H1 (cell line): ENCODE data around the gene RAB40A. TPM values are rescaled to one million over a fixed set of nuclear protein-coding genes. Genes with fewer than 3 reads are reported as not detected.

Experiments
- CTCF ChIA-PET: fragments of 300-600 bp; sonication (Branson Sonifier 250); formaldehyde crosslinking; loops from one replicate; lab custom pipeline; 2021; ENCODE audit not compliant: partially characterized antibody; lab: Charles Lee
- POLR2A ChIA-PET: fragments of 300-600 bp; sonication (Branson Sonifier 250); formaldehyde crosslinking; loops from one replicate; lab custom pipeline; 2021; ENCODE audit warnings: inconsistent platforms; ENCODE audit not compliant: partially characterized antibody; lab: Charles Lee
- DNase-seq, 2 experiments: peaks; one replicate each; pipeline versions ENCODE4 v3.0.0 to v3.0.0-alpha.2; 2010 to 2022; ENCODE audit warnings: low spot score in 2 of 2, low read depth in 1 of 2, mixed read lengths in 1 of 2
- FAIRE-seq: peaks from 2 replicates; lab custom pipeline; 2011; peaks lifted over from hg19 to GRCh38; lab: Jason Lieb, UNC
- H2AFZ ChIP-seq: 2 replicates; pipeline ENCODE4 v1.8.1; 2012; ENCODE audit warnings: low read length, inconsistent platforms
- H2AK5ac ChIP-seq: 2 replicates; pipeline ENCODE4 v1.6.1; 2013; ENCODE audit warnings: low read depth, low read length
- H2BK120ac ChIP-seq: replicated peaks from 2 replicates; pipeline ENCODE3; 2013; ENCODE audit warnings: low read depth, low read length, inconsistent platforms
- H2BK12ac ChIP-seq: 2 replicates; pipeline ENCODE4 v1.6.1; 2013; ENCODE audit warnings: low read depth, low read length
- H2BK15ac ChIP-seq: 2 replicates; pipeline ENCODE4 v1.6.1; 2013; ENCODE audit warnings: low read length
- H2BK20ac ChIP-seq: 2 replicates; pipeline ENCODE4 v1.6.1; 2013; ENCODE audit warnings: low read length
- H2BK5ac ChIP-seq: 2 replicates; pipeline ENCODE4 v1.6.1; 2013; ENCODE audit warnings: low read depth, low read length
- H3K14ac ChIP-seq: 2 replicates; pipeline ENCODE4 v1.6.1; 2013; ENCODE audit warnings: inconsistent platforms; ENCODE audit not compliant: insufficient read length
- H3K18ac ChIP-seq: 2 replicates; pipeline ENCODE4 v1.6.1; 2013; ENCODE audit warnings: low read length; ENCODE audit errors: extremely low read depth
- H3K23ac ChIP-seq: 2 replicates; pipeline ENCODE4 v1.6.1; 2013; ENCODE audit warnings: inconsistent platforms; ENCODE audit not compliant: insufficient read length
- H3K23me2 ChIP-seq: 2 replicates; pipeline ENCODE4 v1.6.1; 2013; ENCODE audit warnings: low read depth, low read length
- H3K27ac ChIP-seq: 2 replicates; pipeline ENCODE4 v1.6.1; 2011; ENCODE audit warnings: low read depth, low read length, inconsistent platforms
- H3K27me3 ChIP-seq, 4 experiments: replicated peaks in 1 of 4; 1 replicate in 1 of 4; 2 replicates in 3 of 4; pipeline versions ENCODE4 v1.6.1 to v1.8.1; 2011 to 2013; ENCODE audit warnings: low read length in 3 of 4, mild to moderate bottlenecking in 3 of 4, inconsistent platforms in 2 of 4, mixed read lengths in 2 of 4, moderate library complexity in 1 of 4; ENCODE audit not compliant: control insufficient read depth in 3 of 4, insufficient read depth in 3 of 4; ENCODE audit errors: extremely low read depth in 1 of 4
- H3K36me3 ChIP-seq, 4 experiments: 2 replicates each; pipeline versions ENCODE4 v1.6.1 to v1.8.1; 2011 to 2013; ENCODE audit warnings: mild to moderate bottlenecking in 4 of 4, low read length in 3 of 4, moderate library complexity in 2 of 4, control low read depth in 1 of 4, inconsistent platforms in 1 of 4; ENCODE audit not compliant: insufficient read depth in 4 of 4, control insufficient read depth in 2 of 4
- H3K4ac ChIP-seq: replicated peaks from 2 replicates; pipeline ENCODE3; 2013; ENCODE audit warnings: low read length, low read depth, mixed read lengths, inconsistent platforms; ENCODE audit not compliant: insufficient read length
- H3K4me1 ChIP-seq, 4 experiments: replicated peaks in 1 of 4; 1 replicate in 1 of 4; 2 replicates in 3 of 4; pipeline versions ENCODE4 v1.6.1 to v1.8.1; 2011 to 2013; ENCODE audit warnings: low read length in 3 of 4, inconsistent platforms in 2 of 4, mixed read lengths in 1 of 4; ENCODE audit not compliant: insufficient read depth in 4 of 4, control insufficient read depth in 3 of 4
- H3K4me2 ChIP-seq, 2 experiments: 2 replicates each; pipeline versions ENCODE4 v1.6.1 to v1.8.1; 2011 to 2013; ENCODE audit warnings: low read depth in 2 of 2, low read length in 2 of 2, control low read depth in 1 of 2, inconsistent platforms in 1 of 2, mild to moderate bottlenecking in 1 of 2; ENCODE audit not compliant: insufficient read depth in 1 of 2
- H3K4me3 ChIP-seq, 4 experiments: fragments of 200-600, 300-600 bp in 1 of 4; sonication (generic), shearing (Covaris generic), sonication (Bioruptor Twin) in 1 of 4; 2 replicates each; pipeline versions ENCODE4 v1.5.1 to v1.8.1; 2011 to 2016; ENCODE audit warnings: low read length in 4 of 4, low read depth in 3 of 4, control low read depth in 2 of 4, inconsistent platforms in 2 of 4, mild to moderate bottlenecking in 2 of 4, mixed read lengths in 1 of 4, moderate library complexity in 1 of 4; ENCODE audit not compliant: insufficient read depth in 2 of 4; ENCODE audit errors: extremely low read depth in 1 of 4
- H3K56ac ChIP-seq: replicated peaks from 2 replicates; pipeline ENCODE3; 2013; ENCODE audit warnings: low read depth, mild to moderate bottlenecking, mixed read lengths, low read length, inconsistent platforms; ENCODE audit not compliant: insufficient read length
- H3K79me1 ChIP-seq: 2 replicates; pipeline ENCODE4 v1.6.1; 2013; ENCODE audit warnings: low read depth, low read length, control low read depth
- H3K79me2 ChIP-seq, 2 experiments: 2 replicates each; pipeline versions ENCODE4 v1.6.1 to v1.8.1; 2012 to 2013; ENCODE audit warnings: low read length in 2 of 2, mild to moderate bottlenecking in 2 of 2, inconsistent platforms in 1 of 2; ENCODE audit not compliant: insufficient read depth in 2 of 2, control insufficient read depth in 1 of 2
- H3K9ac ChIP-seq, 4 experiments: replicated peaks in 1 of 4; 1 replicate in 1 of 4; 2 replicates in 3 of 4; pipeline versions ENCODE4 v1.6.1 to v1.8.1; 2011 to 2013; ENCODE audit warnings: low read depth in 3 of 4, low read length in 3 of 4, control low read depth in 2 of 4, mild to moderate bottlenecking in 2 of 4, moderate library complexity in 2 of 4, inconsistent platforms in 1 of 4; ENCODE audit errors: extremely low read depth in 1 of 4
- H3K9me3 ChIP-seq, 2 experiments: 2 replicates each; pipeline versions ENCODE4 v1.6.1 to v1.8.1; 2012 to 2013; ENCODE audit warnings: mild to moderate bottlenecking in 2 of 2, moderate library complexity in 2 of 2, control low read depth in 1 of 2, inconsistent platforms in 1 of 2, low read depth in 1 of 2, low read length in 1 of 2, mixed read lengths in 1 of 2; ENCODE audit not compliant: insufficient read depth in 2 of 2
- H4K20me1 ChIP-seq, 2 experiments: replicated peaks in 1 of 2; 2 replicates each; pipeline versions ENCODE3 to v1.8.1; 2011 to 2013; ENCODE audit warnings: inconsistent platforms in 2 of 2, low read length in 2 of 2, mild to moderate bottlenecking in 1 of 2; ENCODE audit not compliant: insufficient read depth in 2 of 2, control insufficient read depth in 1 of 2
- H4K5ac ChIP-seq: 2 replicates; pipeline ENCODE4 v1.6.1; 2013; ENCODE audit warnings: low read length, low read depth, mixed read lengths, inconsistent platforms; ENCODE audit not compliant: insufficient read length
- H4K8ac ChIP-seq: 2 replicates; pipeline ENCODE4 v1.8.0; 2013; ENCODE audit warnings: mild to moderate bottlenecking, moderate library complexity, low read length, inconsistent platforms; ENCODE audit not compliant: insufficient read depth; ENCODE audit errors: extremely low read depth
- H4K91ac ChIP-seq: replicated peaks from 2 replicates; pipeline ENCODE3; 2013; ENCODE audit warnings: low read length, mixed read lengths, inconsistent platforms; ENCODE audit not compliant: insufficient read length
- BCL11A ChIP-seq, 2 experiments: IDR thresholded peaks; one replicate each; pipeline ENCODE4 v1.6.1; 2011; ENCODE audit warnings: low read depth in 2 of 2, low read length in 2 of 2, mild to moderate bottlenecking in 2 of 2
- EGR1 ChIP-seq: IDR thresholded peaks from 2 replicates; pipeline ENCODE4 v1.6.1; 2011; ENCODE audit warnings: low read depth, low read length, borderline replicate concordance
- GABPA ChIP-seq: IDR thresholded peaks from 2 replicates; pipeline ENCODE4 v1.6.1; 2011; ENCODE audit warnings: mild to moderate bottlenecking, low read length, moderate library complexity, borderline replicate concordance; ENCODE audit not compliant: insufficient read depth
- GTF2F1 ChIP-seq: IDR thresholded peaks from 2 replicates; pipeline ENCODE4 v1.6.1; 2012; ENCODE audit warnings: low read depth, low read length, improper control_type of control experiment, borderline replicate concordance
- HDAC2 ChIP-seq, 2 experiments: fragments of 300-600 bp in 1 of 2; sonication (generic) in 1 of 2; IDR thresholded peaks; 2 replicates each; pipeline ENCODE4 v1.6.1; 2011 to 2012; ENCODE audit warnings: low read depth in 2 of 2, low read length in 2 of 2, mild to moderate bottlenecking in 2 of 2, moderate library complexity in 2 of 2, borderline replicate concordance in 1 of 2, inconsistent platforms in 1 of 2
- NRF1 ChIP-seq: IDR thresholded peaks from 2 replicates; pipeline ENCODE4 v1.6.1; 2011; ENCODE audit warnings: mild to moderate bottlenecking, low read depth, low read length, improper control_type of control experiment
- RFX5 ChIP-seq: IDR thresholded peaks from 2 replicates; pipeline ENCODE4 v1.6.1; 2011; ENCODE audit warnings: low read depth, low read length, improper control_type of control experiment, borderline replicate concordance
- RXRA ChIP-seq: IDR thresholded peaks from 2 replicates; pipeline ENCODE4 v1.6.1; 2011; ENCODE audit warnings: low read depth, mild to moderate bottlenecking, low read length, moderate library complexity; ENCODE audit not compliant: insufficient read depth
- SP4 ChIP-seq: IDR thresholded peaks from 2 replicates; pipeline ENCODE4 v1.6.1; 2012; ENCODE audit warnings: low read length, inconsistent platforms
- TBP ChIP-seq: IDR thresholded peaks from 2 replicates; pipeline ENCODE4 v1.6.1; 2011; ENCODE audit warnings: low read depth, low read length, improper control_type of control experiment
- YY1 ChIP-seq: IDR thresholded peaks from 2 replicates; pipeline ENCODE4 v1.6.1; 2011; ENCODE audit warnings: low read depth, mild to moderate bottlenecking, low read length
- WGBS, 2 experiments: shearing (Covaris generic) in 1 of 2; methylation state at CpG; one replicate each; pipeline versions ENCODE4 v1.1.6 to v1.1.7; 2013 to 2015; ENCODE audit warnings: low lambda C conversion rate in 2 of 2, mixed read lengths in 2 of 2, inconsistent platforms in 1 of 2, low coverage in 1 of 2, missing lambda C conversion rate in 1 of 2; ENCODE audit not compliant: insufficient replicate concordance in 2 of 2, insufficient coverage in 1 of 2, insufficient read length in 1 of 2; ENCODE audit errors: extremely low coverage in 1 of 2, missing lambda C conversion rate in 1 of 2; 5-methylcytosine and 5-hydroxymethylcytosine counted together
- polyA plus RNA-seq, 7 experiments: library from polyadenylated mRNA; depleted of rRNA in 3 of 7; stranded (reverse) in 5 of 7; unstranded in 2 of 7; fragments of >200 nt in 5 of 7; fragments of 200-250 nt in 2 of 7; gene quantifications; 1 replicate in 5 of 7; 2 replicates in 1 of 7; 4 replicates in 1 of 7; pipeline versions ENCODE4 v1.2.1 to v1.2.3, GENCODE V29; 2011 to 2013; ENCODE audit warnings: missing spikeins in 2 of 7, mixed read lengths in 2 of 7
- total RNA-seq: library from RNA; stranded (reverse); fragmentation: NEBNext Ultra II Directional; extraction: Animal tissue kit (Norgen Biotek cat#: 25700); gene quantifications from 2 replicates; pipeline ENCODE4 v1.2.1, GENCODE V29; 2021
- TF ChIP-seq, protein P1 (sequence below): IDR thresholded peaks from 2 replicates; pipeline ENCODE4 v1.6.1; 2011; ENCODE audit warnings: low read depth, mild to moderate bottlenecking, low read length; ENCODE audit not compliant: insufficient read depth
- TF ChIP-seq, protein P2 (sequence below): IDR thresholded peaks from 2 replicates; pipeline ENCODE4 v1.6.1; 2012; ENCODE audit warnings: inconsistent platforms

Gene RAB40A
- total and polyA plus RNA-seq, 2 of the 8 experiments (the other 6 are each of a cell fraction or from before 2014, with no cell fraction given) = 0.09 to 0.21 TPM

- no peak overlapping the region for H4K8ac ChIP-seq
- no peak for TF ChIP-seq HDAC2 (IDR thresholded peaks at IDR 0.05; ENCODE audit: borderline replicate concordance in 1 of 2, low read depth in 2 of 2, low read length in 2 of 2)
- TF ChIP-seq SP4 = no peak
- TF ChIP-seq YY1 = no peak
- TF ChIP-seq TBP = no peak
- TF ChIP-seq GTF2F1 = no peak
- no peak for TF ChIP-seq GABPA
- TF ChIP-seq EGR1 = no peak
- TF ChIP-seq RXRA = no peak
- no peak for TF ChIP-seq BCL11A (IDR thresholded peaks at IDR 0.05; ENCODE audit: low read depth in 2 of 2, low read length in 2 of 2)
- no peak for TF ChIP-seq NRF1
- TF ChIP-seq RFX5 = no peak
- TF ChIP-seq, protein P1, sequence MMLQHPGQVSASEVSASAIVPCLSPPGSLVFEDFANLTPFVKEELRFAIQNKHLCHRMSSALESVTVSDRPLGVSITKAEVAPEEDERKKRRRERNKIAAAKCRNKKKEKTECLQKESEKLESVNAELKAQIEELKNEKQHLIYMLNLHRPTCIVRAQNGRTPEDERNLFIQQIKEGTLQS = no peak
- TF ChIP-seq, protein P2, sequence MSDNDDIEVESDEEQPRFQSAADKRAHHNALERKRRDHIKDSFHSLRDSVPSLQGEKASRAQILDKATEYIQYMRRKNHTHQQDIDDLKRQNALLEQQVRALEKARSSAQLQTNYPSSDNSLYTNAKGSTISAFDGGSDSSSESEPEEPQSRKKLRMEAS = no peak
These were observed 5.7 kb downstream of the RAB40A start for GRCh38 chrX:103513476-103514108.

More at GRCh38 chrX:103513476-103514108, 5.7 kb downstream of the RAB40A start:
- ChIA-PET POLR2A (no interaction called here), CTCF (interaction anchor here (1.4 kb wide), 1 partner anchor 302 kb away, joined by 4 read pairs; no protein-coding TSS in a partner anchor)
- H3K9me3 ChIP-seq = no peaks in the 10 kb centered on the region
- no peak overlapping the region for H2BK20ac ChIP-seq
- H4K20me1 ChIP-seq = no peaks in the 10 kb centered on the region
- no peak overlapping the region for H3K27ac ChIP-seq
- H3K23me2 ChIP-seq = no peaks in the 10 kb centered on the region
- WGBS, 2 experiments = 66% methylated on average over 4 of the region's 4 CpGs; no CpG with 5 or more reads in 1 of the 2 experiments
- no peak overlapping the region for H2AFZ ChIP-seq
- H3K14ac ChIP-seq = no peak overlapping the region
- H2BK15ac ChIP-seq = no peak overlapping the region
- H3K79me1 ChIP-seq = no peaks in the 10 kb centered on the region
- no peak overlapping the region for H2AK5ac ChIP-seq
- H3K23ac ChIP-seq = no peak overlapping the region
- no peak overlapping the region for H3K4me3 ChIP-seq
- H2BK12ac ChIP-seq = no peak overlapping the region
- no peak overlapping the region for H4K91ac ChIP-seq
- DNase-seq (no peak), FAIRE-seq (no peak)
- H4K5ac ChIP-seq = no peak overlapping the region
- no peaks in the 10 kb centered on the region for H3K79me2 ChIP-seq
- no peaks in the 10 kb centered on the region for H3K36me3 ChIP-seq
- H3K4me2 ChIP-seq = no peak overlapping the region
- no peak overlapping the region for H2BK120ac ChIP-seq
- 0 out of 7 replicates have a peak, but pooled peaks cover 0 to 1% (median 0%) of the 10 kb centered on the region in 4 experiments for H3K27me3 ChIP-seq
- no peak overlapping the region for H3K56ac ChIP-seq
- no peak overlapping the region for H2BK5ac ChIP-seq
- H3K4ac ChIP-seq = no peak overlapping the region
- no peak overlapping the region for H3K18ac ChIP-seq
- H3K9ac ChIP-seq = no peak overlapping the region
- peaks cover 0 to 2% (median 0%) of the 10 kb centered on the region in 4 experiments; a peak in 3 of 7 replicates for H3K4me1 ChIP-seq
